Camera-type eye (tissue), 1 donor: ENCODE data around the gene CACNG5. TPM values are rescaled to one million over a fixed set of nuclear protein-coding genes. Genes with fewer than 3 reads are reported as not detected.

Source experiments
- total RNA-seq: library from RNA; depleted of rRNA; stranded (reverse); fragments of >200 nt; gene quantifications from one replicate; pipeline ENCODE4 v1.2.3, GENCODE V29; 2014

CACNG5 gene
- 64.4 TPM for total RNA-seq

GRCh38 chr17:66834919-66835454 is at the start of gene CACNG5:
TSS of gene CACNG5 (plus strand) at chr17:66835117. CDS start at chr17:66877333, 42,216 bp downstream.

Other genes starting within 250 kb of the CACNG5 start
- 11.9 TPM for gene CACNG4, start 129.6 kb downstream of the CACNG5 start, total RNA-seq
- gene CACNG1, start 209.4 kb downstream of the CACNG5 start, total RNA-seq, result 0.82 TPM